IPS-20b (cell line): Measurements from ENCODE around the gene FRY.

Experiments
- H3K27ac ChIP-seq: one replicate; pipeline ENCODE4 v1.5.1; 2013; ENCODE audit warnings: low read length
- H3K27me3 ChIP-seq: 2 replicates; pipeline ENCODE4 v1.6.1; 2013; ENCODE audit warnings: mild to moderate bottlenecking, low read length, inconsistent platforms; ENCODE audit not compliant: insufficient read depth
- H3K36me3 ChIP-seq: 2 replicates; pipeline ENCODE4 v1.6.1; 2013; ENCODE audit warnings: low read depth, mild to moderate bottlenecking, inconsistent platforms, low read length, moderate library complexity; ENCODE audit not compliant: insufficient read depth
- H3K4me1 ChIP-seq: 2 replicates; pipeline ENCODE4 v1.6.1; 2013; ENCODE audit warnings: mild to moderate bottlenecking, control low read depth, inconsistent platforms, low read length, moderate library complexity; ENCODE audit not compliant: insufficient read depth
- H3K4me3 ChIP-seq: 2 replicates; pipeline ENCODE4 v1.5.1; 2013; ENCODE audit warnings: mild to moderate bottlenecking, low read length, inconsistent platforms
- H3K9ac ChIP-seq: 2 replicates; pipeline ENCODE4 v1.6.1; 2013; ENCODE audit warnings: low read depth, mild to moderate bottlenecking, inconsistent platforms, low read length, moderate library complexity
- H3K9me3 ChIP-seq: 2 replicates; pipeline ENCODE4 v1.6.1; 2013; ENCODE audit warnings: mild to moderate bottlenecking, low read depth, low read length, inconsistent platforms; ENCODE audit not compliant: insufficient read depth

FRY gene

GRCh38 chr13:32233062-32233461 lies 201.5 kb downstream of the FRY start:
- no peaks in the 10 kb centered on the region for H3K9me3 ChIP-seq
- H3K4me3 ChIP-seq = no peak overlapping the region
- H3K4me1 ChIP-seq = no peaks in the 10 kb centered on the region
- H3K27ac ChIP-seq = no peak overlapping the region
- H3K36me3 ChIP-seq = peaks cover 6% of the 10 kb centered on the region; the same call in 1 of the 2 replicates
- no peaks in the 10 kb centered on the region for H3K27me3 ChIP-seq
- H3K9ac ChIP-seq = no peak overlapping the region

DNA sequence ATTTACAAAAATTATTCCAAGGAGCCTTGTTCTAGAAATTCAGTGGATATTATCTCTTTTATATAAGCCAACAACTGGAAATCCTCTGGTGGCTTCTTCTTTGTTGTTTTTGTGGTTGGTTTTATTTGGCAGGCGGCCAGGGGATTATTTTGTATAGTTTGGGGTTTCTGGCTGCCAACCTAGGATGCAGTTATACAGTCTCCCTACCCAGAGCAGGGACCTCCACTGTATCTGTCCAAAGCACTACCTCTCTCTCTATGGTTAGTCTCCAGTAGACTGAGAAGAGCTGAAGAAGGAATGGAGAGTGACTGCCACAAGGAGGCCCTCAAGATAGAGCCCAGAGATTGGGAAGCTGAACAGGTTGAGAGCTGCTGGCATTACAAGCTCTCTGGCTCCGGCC lies 203.3 kb downstream of the FRY start:
- H3K27me3 ChIP-seq = no peaks in the 10 kb centered on the region
- H3K9ac ChIP-seq = no peak overlapping the region
- no peak overlapping the region for H3K4me3 ChIP-seq
- H3K4me1 ChIP-seq = no peaks in the 10 kb centered on the region
- no peak overlapping the region for H3K27ac ChIP-seq
- H3K36me3 ChIP-seq = peaks cover 10% of the 10 kb centered on the region; the same call in 1 of the 2 replicates
- H3K9me3 ChIP-seq = no peaks in the 10 kb centered on the region

DNA sequence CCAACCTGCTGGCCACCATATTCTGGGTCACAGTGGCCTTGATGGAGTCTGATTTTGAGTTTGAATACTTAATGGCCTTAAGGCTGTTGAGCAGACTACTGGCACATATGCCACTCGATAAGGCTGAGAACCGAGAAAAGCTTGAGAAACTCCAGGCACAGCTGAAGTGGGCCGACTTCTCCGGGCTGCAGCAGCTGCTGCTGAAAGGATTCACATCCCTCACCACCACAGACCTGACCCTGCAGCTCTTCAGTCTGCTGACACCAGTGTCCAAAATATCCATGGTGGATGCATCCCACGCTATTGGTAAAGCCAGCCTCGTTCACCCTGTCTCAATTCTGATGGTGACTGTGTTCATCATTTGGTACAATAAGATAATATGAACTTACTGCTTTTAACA lies 206.1 kb downstream of the FRY start:
- no peaks in the 10 kb centered on the region for H3K9me3 ChIP-seq
- H3K4me1 ChIP-seq = no peaks in the 10 kb centered on the region
- H3K27me3 ChIP-seq = no peaks in the 10 kb centered on the region
- no peak overlapping the region for H3K9ac ChIP-seq
- H3K4me3 ChIP-seq = no peak overlapping the region
- H3K36me3 ChIP-seq = peaks cover 13% of the 10 kb centered on the region; the same call in 1 of the 2 replicates
- H3K27ac ChIP-seq = no peak overlapping the region

- Histone ChIP-seq H3K27me3 (no peaks in the 10 kb centered on the region), H3K4me1 (no peaks in the 10 kb centered on the region), H3K4me3 (no peak overlapping the region), H3K9ac (no peak overlapping the region), H3K36me3 (peaks cover 7% of the 10 kb centered on the region; the same call in 1 of the 2 replicates), H3K27ac (no peak overlapping the region), H3K9me3 (no peaks in the 10 kb centered on the region)
Measured at GRCh38 chr13:32243695-32244094, 212.1 kb downstream of the FRY start.

GRCh38 chr13:32245555-32245954 lies 214.0 kb downstream of the FRY start:
- no peaks in the 10 kb centered on the region for H3K9me3 ChIP-seq
- H3K36me3 ChIP-seq = no peaks in the 10 kb centered on the region
- no peaks in the 10 kb centered on the region for H3K27me3 ChIP-seq
- no peak overlapping the region for H3K27ac ChIP-seq
- H3K4me1 ChIP-seq = no peaks in the 10 kb centered on the region
- no peak overlapping the region for H3K9ac ChIP-seq
- H3K4me3 ChIP-seq = no peak overlapping the region

- Histone ChIP-seq H3K4me1 (no peaks in the 10 kb centered on the region), H3K4me3 (no peak overlapping the region), H3K9me3 (no peaks in the 10 kb centered on the region), H3K36me3 (no peaks in the 10 kb centered on the region), H3K27ac (no peak overlapping the region), H3K9ac (no peak overlapping the region), H3K27me3 (no peaks in the 10 kb centered on the region)
Measured at GRCh38 chr13:32246468-32246867, 214.9 kb downstream of the FRY start.

- Histone ChIP-seq H3K27ac (no peak overlapping the region), H3K4me1 (no peaks in the 10 kb centered on the region), H3K27me3 (no peaks in the 10 kb centered on the region)
Measured at GRCh38 chr13:32247887-32248286, 216.3 kb downstream of the FRY start.

DNA sequence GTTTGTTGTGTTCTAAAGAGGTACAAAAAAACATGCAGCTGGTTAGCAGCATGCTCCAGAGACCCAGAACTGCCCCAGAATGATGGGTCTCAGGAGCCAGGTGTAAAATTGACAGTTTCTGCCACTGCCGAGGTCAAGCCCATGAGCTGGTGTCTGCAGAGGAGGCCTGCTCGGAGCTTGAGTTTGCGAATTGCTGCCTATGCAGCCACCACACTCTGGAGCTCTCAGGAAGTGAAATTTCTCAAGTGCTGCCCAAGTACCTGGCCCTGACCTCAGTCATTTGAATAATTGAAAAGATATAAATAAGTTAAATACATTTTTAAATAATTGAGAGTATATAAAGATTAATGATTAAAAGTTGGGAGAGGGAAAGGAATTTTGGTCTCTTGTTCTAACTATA lies 217.2 kb downstream of the FRY start:
- no peaks in the 10 kb centered on the region for H3K27me3 ChIP-seq
- no peak overlapping the region for H3K27ac ChIP-seq
- H3K4me3 ChIP-seq = no peak overlapping the region
- H3K9me3 ChIP-seq = no peaks in the 10 kb centered on the region
- H3K4me1 ChIP-seq = no peaks in the 10 kb centered on the region
- H3K9ac ChIP-seq = no peak overlapping the region
- H3K36me3 ChIP-seq = no peaks in the 10 kb centered on the region

More at GRCh38 chr13:32247887-32248286, 216.3 kb downstream of the FRY start:
- H3K9ac ChIP-seq = no peak overlapping the region
- H3K4me3 ChIP-seq = no peak overlapping the region
- no peaks in the 10 kb centered on the region for H3K36me3 ChIP-seq
- H3K9me3 ChIP-seq = no peaks in the 10 kb centered on the region

DNA sequence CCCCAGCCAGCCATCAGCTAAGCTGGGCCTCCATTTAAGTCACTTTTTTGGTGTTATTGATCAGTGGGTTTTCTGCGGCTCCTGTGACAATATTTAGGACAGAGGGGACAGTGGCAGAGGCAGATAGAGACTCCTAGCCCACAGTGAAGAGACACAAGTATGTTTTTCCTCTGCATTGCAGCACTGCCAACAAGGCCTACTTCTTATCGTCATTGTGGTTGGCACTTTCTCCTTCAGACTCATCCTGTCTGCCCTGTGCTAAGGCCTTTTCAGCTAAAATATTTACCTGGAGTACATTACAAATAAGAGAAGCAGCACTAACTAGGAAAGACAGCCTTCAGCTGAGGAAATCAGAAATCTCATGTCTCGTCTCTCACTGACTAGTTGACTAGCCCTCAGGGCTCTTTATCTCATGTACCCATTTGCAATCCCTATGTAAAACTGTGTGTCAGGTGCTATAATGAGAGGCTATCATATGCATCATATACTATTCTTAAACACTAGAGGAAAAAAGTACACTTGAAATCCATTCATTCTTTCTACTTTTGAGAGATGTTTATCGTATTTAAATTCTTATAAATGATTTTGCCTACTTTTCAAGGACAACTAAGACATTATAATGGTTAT lies 221.4 kb downstream of the FRY start:
- H3K4me1 ChIP-seq = no peaks in the 10 kb centered on the region

DNA sequence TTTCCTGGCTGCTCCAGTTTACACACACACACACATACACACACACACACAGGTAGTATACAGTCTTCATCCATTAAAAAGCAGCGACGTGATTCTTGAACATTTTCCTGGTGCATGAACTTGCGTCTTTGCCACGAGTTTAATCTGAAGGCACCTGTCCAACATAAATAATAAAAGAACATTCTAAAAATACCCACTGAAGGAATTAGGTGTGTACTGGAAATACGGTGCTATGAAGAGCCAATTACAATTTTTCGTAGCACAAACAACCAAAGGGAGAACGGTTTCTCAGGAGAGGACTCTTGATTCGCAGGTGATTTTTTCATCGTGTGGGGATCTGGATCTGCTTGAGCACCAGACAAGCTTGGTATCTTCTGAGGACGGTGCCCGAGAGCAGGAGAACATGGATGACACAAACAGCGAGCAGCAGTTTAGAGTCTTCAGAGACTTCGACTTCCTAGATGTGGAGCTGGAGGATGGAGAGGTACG lies 222.4 kb downstream of the FRY start:
- no peaks in the 10 kb centered on the region for H3K9me3 ChIP-seq
- no peak overlapping the region for H3K9ac ChIP-seq
- H3K4me1 ChIP-seq = no peaks in the 10 kb centered on the region
- H3K4me3 ChIP-seq = no peak overlapping the region
- no peaks in the 10 kb centered on the region for H3K36me3 ChIP-seq
- H3K27me3 ChIP-seq = no peaks in the 10 kb centered on the region
- H3K27ac ChIP-seq = no peak overlapping the region

More for the DNA sequence above, 221.4 kb downstream of the FRY start:
- Histone ChIP-seq H3K9ac (no peak overlapping the region), H3K36me3 (no peaks in the 10 kb centered on the region), H3K4me3 (no peak overlapping the region), H3K27ac (no peak overlapping the region), H3K9me3 (no peaks in the 10 kb centered on the region), H3K27me3 (no peaks in the 10 kb centered on the region)

DNA sequence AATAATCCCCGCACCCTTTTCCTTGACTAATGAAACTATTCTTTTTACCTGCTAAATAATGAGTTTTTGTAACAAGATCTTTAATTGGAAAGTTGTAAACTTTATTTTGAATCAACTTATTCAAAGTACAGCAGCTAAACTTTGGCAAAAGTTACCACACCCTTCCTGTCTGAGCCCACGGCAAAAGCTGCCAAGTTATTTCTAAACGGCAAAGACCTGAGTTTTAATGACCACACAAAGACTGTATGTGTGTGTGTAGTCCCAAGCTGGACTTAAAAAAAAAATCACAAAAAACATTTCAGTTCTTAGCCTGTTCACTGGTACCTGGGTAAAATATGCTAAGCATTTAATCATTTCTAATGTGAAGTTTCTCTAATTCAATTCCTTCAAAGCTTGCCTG lies 222.8 kb downstream of the FRY start:
- Histone ChIP-seq H3K27ac (no peak overlapping the region), H3K36me3 (no peaks in the 10 kb centered on the region), H3K27me3 (no peaks in the 10 kb centered on the region), H3K4me3 (no peak overlapping the region), H3K9ac (no peak overlapping the region), H3K4me1 (no peaks in the 10 kb centered on the region), H3K9me3 (no peaks in the 10 kb centered on the region)

DNA sequence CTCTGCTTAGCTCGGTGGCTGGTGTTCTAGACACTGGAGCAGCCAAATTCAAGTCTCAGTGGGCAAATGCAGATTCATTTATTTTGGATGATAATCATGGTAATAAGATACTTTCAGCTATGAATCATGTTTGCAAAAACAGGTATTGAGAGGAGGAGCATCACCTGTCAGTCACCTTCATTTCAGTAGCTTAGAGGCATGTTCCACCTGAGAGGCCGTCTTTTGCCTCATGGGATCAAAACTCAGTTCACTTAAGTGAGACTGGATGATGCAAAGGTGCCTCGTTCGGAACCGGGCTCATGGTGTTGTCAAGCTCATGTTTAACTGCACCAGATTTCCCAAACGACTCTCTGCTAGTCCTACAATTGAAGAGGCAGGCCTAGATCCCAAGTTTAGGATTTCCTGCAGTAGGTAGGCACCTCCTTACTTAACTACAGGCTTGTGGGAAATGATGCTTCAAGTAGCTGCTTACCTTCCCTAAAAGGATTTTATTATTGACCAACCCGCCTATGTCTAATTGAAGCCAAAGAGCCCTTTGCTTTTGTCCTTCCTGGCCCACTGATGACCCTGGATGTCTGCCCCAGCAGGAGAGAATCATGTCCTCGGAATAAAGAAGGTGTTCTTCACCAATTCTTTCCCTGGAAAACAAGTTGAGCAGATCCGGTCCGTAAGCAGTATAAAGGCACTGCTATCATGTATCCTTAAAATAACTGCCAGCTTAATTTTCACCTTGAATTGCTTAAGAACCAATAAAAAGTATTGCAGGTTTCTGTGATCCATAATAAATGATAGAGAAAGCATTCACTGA lies 223.5 kb downstream of the FRY start:
- Histone ChIP-seq H3K4me1 (no peaks in the 10 kb centered on the region), H3K9me3 (no peaks in the 10 kb centered on the region), H3K27ac (no peak overlapping the region)

More for the DNA sequence above, 223.5 kb downstream of the FRY start:
- Histone ChIP-seq H3K36me3 (no peaks in the 10 kb centered on the region), H3K4me3 (no peak overlapping the region), H3K9ac (no peak overlapping the region), H3K27me3 (no peaks in the 10 kb centered on the region)
